ENCODE results near the gene KCNMB1. TPM values are rescaled to one million over a fixed set of nuclear protein-coding genes. Genes with fewer than 3 reads are reported as not detected.

The KCNMB1 gene
- total RNA-seq, 1 donor from 2014 or later, result 2.5 TPM

DNA sequence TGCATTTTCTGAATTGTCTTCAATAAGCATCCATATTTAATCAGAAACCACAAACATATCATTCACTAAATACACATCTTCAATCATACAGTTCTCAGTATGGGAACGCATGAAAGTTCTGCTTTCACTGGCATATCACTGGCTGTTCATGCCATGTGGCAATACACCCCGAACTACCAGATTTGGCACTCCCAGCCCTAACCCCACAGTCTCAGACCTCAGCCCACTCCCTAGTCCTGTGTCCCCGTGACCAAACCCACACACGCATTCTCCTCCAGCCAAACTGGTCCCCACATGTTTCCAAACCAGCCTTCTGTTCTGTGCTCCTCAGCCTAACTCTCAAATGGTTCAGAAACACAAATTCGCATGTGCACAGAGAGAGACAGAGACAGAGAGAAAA lies 20.6 kb downstream of the KCNMB1 start:
- no peak for TF ChIP-seq CTCF (IDR thresholded peaks at IDR 0.05)
- DNase-seq (no peak), ATAC-seq (peak in 1 of 2 donors; percentile 34)
- Histone ChIP-seq H3K36me3 (no peaks in the 10 kb centered on the region), H3K9me3 (no peaks in the 10 kb centered on the region), H3K27me3 (ENCODE audit: low read depth) (no peaks in the 10 kb centered on the region), H3K27ac (no peak overlapping the region), H3K4me3 (no peak overlapping the region), H3K4me1 (no peaks in the 10 kb centered on the region)
- intact Hi-C loops (cut with DNase I), result no loop called here

- H3K4me1 ChIP-seq, result peaks cover 19% of the 10 kb centered on the region
- H3K36me3 ChIP-seq, result no peaks in the 10 kb centered on the region
- H3K27ac ChIP-seq, result no peak overlapping the region
- no peak overlapping the region for H3K4me3 ChIP-seq
- H3K27me3 ChIP-seq (ENCODE audit: low read depth), result no peaks in the 10 kb centered on the region
- intact Hi-C loops (cut with DNase I), result no loop called here
- no peak for DNase-seq
- no peak for ATAC-seq
- H3K9me3 ChIP-seq, result no peaks in the 10 kb centered on the region
- no peak for TF ChIP-seq CTCF (IDR thresholded peaks at IDR 0.05)
Observed at GRCh38 chr5:170366276-170366675, 22.9 kb downstream of the KCNMB1 start.

DNA sequence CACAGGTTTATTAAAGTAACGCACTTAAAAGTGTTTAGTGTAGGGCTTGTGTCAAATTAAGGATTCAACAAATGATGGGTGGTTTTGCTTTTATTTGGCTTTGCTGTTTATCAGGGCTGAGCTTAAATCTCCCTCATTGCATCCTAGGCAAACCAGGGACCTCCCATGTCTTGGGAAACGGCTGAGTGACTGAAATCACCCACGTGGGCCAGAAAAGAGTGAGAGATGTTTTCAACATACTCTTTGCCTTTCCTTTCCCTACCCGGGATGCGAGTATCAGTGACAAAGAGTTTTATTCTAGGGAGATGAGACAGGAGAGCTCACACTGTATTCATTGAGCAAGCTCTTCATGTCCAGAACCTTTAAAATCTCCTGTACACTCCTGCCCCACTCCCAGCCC lies 23.3 kb downstream of the KCNMB1 start:
- no peak for ATAC-seq
- H3K36me3 ChIP-seq, result no peaks in the 10 kb centered on the region
- peaks cover 23% of the 10 kb centered on the region for H3K4me1 ChIP-seq
- TF ChIP-seq CTCF (IDR thresholded peaks at IDR 0.05), result no peak
- no peak overlapping the region for H3K27ac ChIP-seq
- DNase-seq, result no peak
- no peaks in the 10 kb centered on the region for H3K27me3 ChIP-seq (ENCODE audit: low read depth)
- no peaks in the 10 kb centered on the region for H3K9me3 ChIP-seq
- intact Hi-C loops (cut with DNase I), result no loop called here
- no peak overlapping the region for H3K4me3 ChIP-seq

DNA sequence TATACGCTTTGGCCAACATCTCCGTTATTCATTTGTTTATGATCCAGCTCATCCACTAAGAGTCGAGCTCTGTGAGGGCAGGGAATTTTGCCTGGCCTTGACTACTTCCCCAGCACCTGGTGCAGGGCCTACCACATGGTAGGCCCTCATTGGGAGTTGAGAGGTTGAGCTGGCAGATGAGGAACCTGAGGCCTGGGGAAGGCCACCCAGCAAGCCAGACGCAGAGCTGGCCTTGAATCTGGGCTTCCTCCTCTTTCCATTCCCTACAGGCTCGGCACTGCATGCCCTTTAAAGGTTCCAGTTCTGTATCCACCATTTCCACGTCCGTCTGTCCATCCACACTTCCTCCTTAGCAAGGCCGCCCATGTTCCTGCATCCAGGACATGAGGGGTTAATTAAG lies 24.2 kb downstream of the KCNMB1 start:
- intact Hi-C loops (cut with DNase I), result no loop called here
- Histone ChIP-seq H3K36me3 (no peaks in the 10 kb centered on the region), H3K27ac (no peak overlapping the region), H3K9me3 (no peaks in the 10 kb centered on the region), H3K4me1 (peaks cover 32% of the 10 kb centered on the region), H3K4me3 (no peak overlapping the region), H3K27me3 (ENCODE audit: low read depth) (no peaks in the 10 kb centered on the region)
- no peak for DNase-seq
- no peak for TF ChIP-seq CTCF (IDR thresholded peaks at IDR 0.05)
- no peak for ATAC-seq

DNA sequence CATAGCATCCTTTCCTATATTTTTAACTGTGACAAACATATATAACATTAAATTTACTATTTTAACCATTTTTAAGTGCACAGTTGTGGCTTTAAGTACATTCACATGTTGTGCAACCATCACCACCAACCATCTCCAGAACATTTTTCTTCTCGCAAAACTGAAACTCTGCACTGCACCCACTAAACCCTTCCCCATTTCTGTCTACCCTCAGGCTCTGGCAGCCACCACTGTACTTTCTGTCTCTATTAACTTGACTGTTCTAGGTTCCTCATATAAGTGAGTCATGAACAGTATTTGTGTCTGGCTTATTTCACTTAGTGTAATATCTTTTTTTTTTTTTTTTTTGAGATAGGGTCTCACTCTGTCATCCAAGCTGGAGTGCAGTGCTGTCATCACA lies 25.5 kb downstream of the KCNMB1 start:
- H3K9me3 ChIP-seq, result no peaks in the 10 kb centered on the region
- H3K27ac ChIP-seq, result no peak overlapping the region
- H3K36me3 ChIP-seq, result no peaks in the 10 kb centered on the region
- peaks cover 45% of the 10 kb centered on the region for H3K4me1 ChIP-seq
- ATAC-seq (peak; percentile 48 to 80), DNase-seq (no peak)
- H3K27me3 ChIP-seq (ENCODE audit: low read depth), result no peaks in the 10 kb centered on the region
- intact Hi-C loops (cut with DNase I), result no loop called here
- no peak overlapping the region for H3K4me3 ChIP-seq
- no peak for TF ChIP-seq CTCF (IDR thresholded peaks at IDR 0.05)

DNA sequence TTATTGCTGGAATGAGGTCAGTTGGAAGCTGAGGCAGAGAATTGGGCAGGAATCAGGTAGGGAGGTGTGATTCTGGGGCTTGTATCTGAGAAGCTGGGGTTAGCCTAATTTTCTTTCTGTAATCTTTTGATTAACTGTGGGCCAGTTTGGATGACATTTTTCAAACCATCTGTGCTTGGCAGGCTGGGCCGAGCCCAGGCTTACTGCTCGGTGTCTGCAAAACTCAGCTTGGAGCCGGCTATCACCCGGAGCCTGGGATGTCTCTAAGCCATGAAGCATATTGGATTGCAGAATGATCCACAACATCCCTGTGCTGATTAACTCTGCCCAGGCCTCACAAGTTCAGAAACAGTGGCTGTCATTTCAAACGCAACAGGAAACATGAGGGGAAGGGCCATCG lies 26.5 kb downstream of the KCNMB1 start:
- H3K36me3 ChIP-seq, result no peaks in the 10 kb centered on the region
- DNase-seq, result no peak
- peaks cover 54% of the 10 kb centered on the region for H3K4me1 ChIP-seq
- H3K27ac ChIP-seq, result peak overlapping the region; percentile 53
- ATAC-seq, result no peak
- no peaks in the 10 kb centered on the region for H3K9me3 ChIP-seq
- intact Hi-C loops (cut with DNase I), result no loop called here
- no peak for TF ChIP-seq CTCF (IDR thresholded peaks at IDR 0.05)
- no peaks in the 10 kb centered on the region for H3K27me3 ChIP-seq (ENCODE audit: low read depth)
- H3K4me3 ChIP-seq, result no peak overlapping the region
